ENCODE results near the gene NDUFS1. TPM values are rescaled to one million over a fixed set of nuclear protein-coding genes. Genes with fewer than 3 reads are reported as not detected.

NDUFS1 gene
- total and polyA plus RNA-seq, 2 donors (not counting 1 experiment from before 2014, with no cell fraction given), result 12.3 to 46.3 TPM

- no peaks in the 10 kb centered on the region for H3K9me3 ChIP-seq (ENCODE audit: control extremely low read depth in 1 of 3, control insufficient read depth in 2 of 3, insufficient read depth in 1 of 3, low read length in 2 of 3)
- H3K36me3 ChIP-seq (replicated peaks in 1 of 2; ENCODE audit: control extremely low read depth in 1 of 2, control insufficient read depth in 1 of 2, extremely low read depth in 1 of 2, insufficient read depth in 2 of 2, low read length in 1 of 2), result peaks cover 0 to 2% of the 10 kb centered on the region in 2 experiments
- Mint-ChIP-seq H3K27me3 (no peaks in the 10 kb centered on the region), H3K27ac (no peak overlapping the region), H3K4me3 (no peak overlapping the region), H3K4me1 (peaks cover 30% of the 10 kb centered on the region), H3K9me3 (ENCODE audit: insufficient read depth) (no peaks in the 10 kb centered on the region)
- peaks cover 5% of the 10 kb centered on the region for H4K20me1 ChIP-seq (ENCODE audit: control insufficient read depth, insufficient read depth, low read length, poor library complexity, severe bottlenecking)
- H3K4me2 ChIP-seq (replicated peaks; ENCODE audit: low read depth, low read length, poor library complexity, severe bottlenecking), result no peak overlapping the region
- intact Hi-C loops (cut with micrococcal nuclease), result loop anchor here (5.0 to 10.0 kb wide), 6 partner anchors 157 to 1537 kb away; partner anchors contain the start of genes CREB1, FASTKD2, MDH1B and METTL21A
- CTCF ChIA-PET, result no interaction called here
- DNase-seq, result no peak
- no peak overlapping the region for H3K9ac ChIP-seq (ENCODE audit: low read length)
- ATAC-seq (ENCODE audit: low read depth), result no peak
- POLR2A ChIA-PET, result no interaction called here
- no peaks in the 10 kb centered on the region for H3K27me3 ChIP-seq (replicated peaks in 1 of 4; ENCODE audit: control extremely low read depth in 1 of 4, control insufficient read depth in 3 of 4, insufficient read depth in 4 of 4, low read length in 3 of 4)
- H3K4me1 ChIP-seq (ENCODE audit: control insufficient read depth in 2 of 2, insufficient read depth in 2 of 2, low read length in 2 of 2), result peaks cover 11 to 16% of the 10 kb centered on the region in 2 donors
- H2AFZ ChIP-seq (ENCODE audit: insufficient read depth, low read depth, low read length, poor library complexity, severe bottlenecking), result no peak overlapping the region
- TF ChIP-seq, protein P1, sequence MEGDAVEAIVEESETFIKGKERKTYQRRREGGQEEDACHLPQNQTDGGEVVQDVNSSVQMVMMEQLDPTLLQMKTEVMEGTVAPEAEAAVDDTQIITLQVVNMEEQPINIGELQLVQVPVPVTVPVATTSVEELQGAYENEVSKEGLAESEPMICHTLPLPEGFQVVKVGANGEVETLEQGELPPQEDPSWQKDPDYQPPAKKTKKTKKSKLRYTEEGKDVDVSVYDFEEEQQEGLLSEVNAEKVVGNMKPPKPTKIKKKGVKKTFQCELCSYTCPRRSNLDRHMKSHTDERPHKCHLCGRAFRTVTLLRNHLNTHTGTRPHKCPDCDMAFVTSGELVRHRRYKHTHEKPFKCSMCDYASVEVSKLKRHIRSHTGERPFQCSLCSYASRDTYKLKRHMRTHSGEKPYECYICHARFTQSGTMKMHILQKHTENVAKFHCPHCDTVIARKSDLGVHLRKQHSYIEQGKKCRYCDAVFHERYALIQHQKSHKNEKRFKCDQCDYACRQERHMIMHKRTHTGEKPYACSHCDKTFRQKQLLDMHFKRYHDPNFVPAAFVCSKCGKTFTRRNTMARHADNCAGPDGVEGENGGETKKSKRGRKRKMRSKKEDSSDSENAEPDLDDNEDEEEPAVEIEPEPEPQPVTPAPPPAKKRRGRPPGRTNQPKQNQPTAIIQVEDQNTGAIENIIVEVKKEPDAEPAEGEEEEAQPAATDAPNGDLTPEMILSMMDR (IDR thresholded peaks at IDR 0.05), result no peak
- no peak for TF ChIP-seq EZH2 (IDR thresholded peaks at IDR 0.05; ENCODE audit: borderline replicate concordance, insufficient read depth, low read depth, low read length, poor library complexity, severe bottlenecking)
- H3K4me3 ChIP-seq (ENCODE audit: control extremely low read depth in 1 of 5, extremely low read depth in 1 of 5, insufficient read depth in 1 of 5, low read depth in 2 of 5, low read length in 4 of 5), result no peak overlapping the region
- peaks cover 74% of the 10 kb centered on the region for H3K79me2 ChIP-seq (ENCODE audit: control insufficient read depth, insufficient read depth, low read length)
- H3K27ac ChIP-seq (ENCODE audit: low read length in 2 of 2), result peak overlapping the region in 1 of 2 donors; percentile 15
Measured at GRCh38 chr2:206088248-206088647, 71.0 kb downstream of the NDUFS1 start.

DNA sequence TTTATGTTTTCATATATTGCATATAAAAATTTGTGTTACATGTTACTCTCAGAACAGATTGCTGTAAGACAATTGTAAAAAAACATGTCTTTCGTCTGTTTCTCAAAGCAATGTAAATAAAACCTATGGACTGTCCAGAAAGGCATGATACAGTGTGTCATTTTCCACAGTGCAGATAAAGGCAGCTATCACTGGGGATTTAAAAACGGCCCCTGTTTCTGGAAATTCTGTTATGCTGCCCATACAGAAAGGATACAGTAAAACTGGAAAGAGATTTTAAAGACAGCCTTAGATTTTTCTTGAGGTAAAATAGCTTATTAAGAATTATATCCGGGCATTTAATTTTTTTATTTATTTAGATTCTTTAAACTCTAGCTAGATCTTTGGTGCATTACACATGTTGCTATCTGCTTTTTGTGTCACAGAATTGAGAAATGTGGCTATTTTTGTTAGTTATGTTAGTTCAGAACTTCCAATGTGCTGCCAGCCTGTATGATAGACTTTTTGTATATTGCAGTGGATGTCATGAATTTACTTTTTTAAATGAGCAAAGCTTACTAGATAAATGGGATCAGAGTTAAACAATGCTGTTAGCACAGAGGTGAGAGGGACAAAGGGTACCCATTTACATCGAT, 72.4 kb downstream of the NDUFS1 start:
- H3K27me3 Mint-ChIP-seq, result no peaks in the 10 kb centered on the region
- H3K9ac ChIP-seq (ENCODE audit: low read length), result peak overlapping the region; percentile 94
- H3K27ac Mint-ChIP-seq, result peak overlapping the region; percentile 83
- H3K36me3 ChIP-seq (replicated peaks in 1 of 2; ENCODE audit: control extremely low read depth in 1 of 2, control insufficient read depth in 1 of 2, extremely low read depth in 1 of 2, insufficient read depth in 2 of 2, low read length in 1 of 2), result peaks cover 0 to 2% of the 10 kb centered on the region in 2 experiments
- H3K4me3 ChIP-seq (ENCODE audit: control extremely low read depth in 1 of 5, extremely low read depth in 1 of 5, insufficient read depth in 1 of 5, low read depth in 2 of 5, low read length in 4 of 5), result peak overlapping the region; percentile 68 to 95 (median 88)
- H3K79me2 ChIP-seq (ENCODE audit: control insufficient read depth, insufficient read depth, low read length), result peaks cover 80% of the 10 kb centered on the region
- H3K4me2 ChIP-seq (replicated peaks; ENCODE audit: low read depth, low read length, poor library complexity, severe bottlenecking), result peak overlapping the region; percentile 90
- H3K9me3 ChIP-seq (ENCODE audit: control extremely low read depth in 1 of 3, control insufficient read depth in 2 of 3, insufficient read depth in 1 of 3, low read length in 2 of 3), result no peaks in the 10 kb centered on the region
- 0% methylated on average over 1 of the region's 4 CpGs for WGBS (ENCODE audit: insufficient coverage)
- peak overlapping the region; percentile 80 for H2AFZ ChIP-seq (ENCODE audit: insufficient read depth, low read depth, low read length, poor library complexity, severe bottlenecking)
- no peaks in the 10 kb centered on the region for H3K9me3 Mint-ChIP-seq (ENCODE audit: insufficient read depth)
- peaks cover 34% of the 10 kb centered on the region for H3K4me1 Mint-ChIP-seq
- no peak for DNase-seq
- no peak for ATAC-seq (ENCODE audit: low read depth)
- no peaks in the 10 kb centered on the region for H3K27me3 ChIP-seq (replicated peaks in 1 of 4; ENCODE audit: control extremely low read depth in 1 of 4, control insufficient read depth in 3 of 4, insufficient read depth in 4 of 4, low read length in 3 of 4)
- H3K27ac ChIP-seq (ENCODE audit: low read length in 2 of 2), result peak overlapping the region; percentile 96 to 97
- H4K20me1 ChIP-seq (ENCODE audit: control insufficient read depth, insufficient read depth, low read length, poor library complexity, severe bottlenecking), result peaks cover 12% of the 10 kb centered on the region
- POLR2A ChIA-PET, result interaction anchor here (1.1 to 1.3 kb wide), 3 partner anchors 70 to 1443 kb away, joined by 3 to 8 read pairs (median 3); partner anchors contain the start of genes CREB1, EEF1B2 and NDUFS1
- CTCF ChIA-PET, result interaction anchor here (0.6 to 1.6 kb wide), 5 partner anchors 10 to 1583 kb away, joined by 3 to 4 read pairs (median 3); partner anchors contain the start of genes EEF1B2 and NDUFS1
- H3K4me3 Mint-ChIP-seq, result peak overlapping the region; percentile 99
- TF ChIP-seq, protein P1 (IDR thresholded peaks at IDR 0.05), result no peak
- TF ChIP-seq EZH2 (IDR thresholded peaks at IDR 0.05; ENCODE audit: borderline replicate concordance, insufficient read depth, low read depth, low read length, poor library complexity, severe bottlenecking), result no peak
- peaks cover 14 to 16% of the 10 kb centered on the region in 2 donors for H3K4me1 ChIP-seq (ENCODE audit: control insufficient read depth in 2 of 2, insufficient read depth in 2 of 2, low read length in 2 of 2)
- intact Hi-C loops (cut with micrococcal nuclease), result loop anchor here (1.0 to 10.0 kb wide), 7 partner anchors 72 to 1538 kb away; partner anchors contain the start of genes CREB1, EEF1B2, FASTKD2 and MDH1B

Measured in B cell (primary cell).